ENCODE data around the gene IL3RA.
"Not testable (repeated sequence)": the region's sequence is repeated elsewhere in the genome, so short reads cannot be mapped to it uniquely, and the experiment has no call there.

The IL3RA gene

GRCh38 chrX:1403228-1403627 lies 66.6 kb downstream of the IL3RA start:
- Histone ChIP-seq H3K4me3 (replicated peaks; ENCODE audit: low read depth, low read length) (no peak overlapping the region), H3K36me3 (ENCODE audit: control insufficient read depth, insufficient read depth, low read length) (peaks cover 35% of the 10 kb centered on the region), H3K27me3 (replicated peaks; ENCODE audit: control insufficient read depth, insufficient read depth, low read length) (no peaks in the 10 kb centered on the region)
- DNase-seq (ENCODE audit: extremely low read depth, insufficient read length) = no peak
- no peak for TF ChIP-seq CTCF (IDR thresholded peaks at IDR 0.05; ENCODE audit: insufficient read depth, low read length, poor library complexity, severe bottlenecking)

GRCh38 chrX:1403867-1404266 lies 67.3 kb downstream of the IL3RA start:
- not testable (repeated sequence) for H3K4me3 ChIP-seq (replicated peaks; ENCODE audit: low read depth, low read length); H3K27me3 ChIP-seq (replicated peaks; ENCODE audit: control insufficient read depth, insufficient read depth, low read length); DNase-seq (ENCODE audit: extremely low read depth, insufficient read length)
- H3K36me3 ChIP-seq (ENCODE audit: control insufficient read depth, insufficient read depth, low read length) = peaks cover 30% of the 10 kb centered on the region

GRCh38 chrX:1405769-1406168 lies 69.2 kb downstream of the IL3RA start:
- DNase-seq (ENCODE audit: extremely low read depth, insufficient read length); H3K4me3 ChIP-seq (replicated peaks; ENCODE audit: low read depth, low read length); H3K27me3 ChIP-seq (replicated peaks; ENCODE audit: control insufficient read depth, insufficient read depth, low read length): not testable (repeated sequence)
- H3K36me3 ChIP-seq (ENCODE audit: control insufficient read depth, insufficient read depth, low read length) = peaks cover 22% of the 10 kb centered on the region

- no peak overlapping the region for H3K4me3 ChIP-seq (replicated peaks; ENCODE audit: low read depth, low read length)
- peaks cover 18% of the 10 kb centered on the region for H3K36me3 ChIP-seq (ENCODE audit: control insufficient read depth, insufficient read depth, low read length)
Observed at GRCh38 chrX:1407035-1407434, 70.5 kb downstream of the IL3RA start.

GRCh38 chrX:1411326-1411725 lies 74.7 kb downstream of the IL3RA start:
- DNase-seq (ENCODE audit: extremely low read depth, insufficient read length) = no peak
- Histone ChIP-seq H3K27me3 (replicated peaks; ENCODE audit: control insufficient read depth, insufficient read depth, low read length) (no peaks in the 10 kb centered on the region), H3K4me3 (replicated peaks; ENCODE audit: low read depth, low read length) (no peak overlapping the region), H3K36me3 (ENCODE audit: control insufficient read depth, insufficient read depth, low read length) (peaks cover 17% of the 10 kb centered on the region)
- TF ChIP-seq CTCF (IDR thresholded peaks at IDR 0.05; ENCODE audit: insufficient read depth, low read length, poor library complexity, severe bottlenecking) = no peak

More at GRCh38 chrX:1407035-1407434, 70.5 kb downstream of the IL3RA start:
- no peaks in the 10 kb centered on the region for H3K27me3 ChIP-seq (replicated peaks; ENCODE audit: control insufficient read depth, insufficient read depth, low read length)
- no peak for TF ChIP-seq CTCF (IDR thresholded peaks at IDR 0.05; ENCODE audit: insufficient read depth, low read length, poor library complexity, severe bottlenecking)
- no peak for DNase-seq (ENCODE audit: extremely low read depth, insufficient read length)

GRCh38 chrX:1412551-1413161 lies 76.1 kb downstream of the IL3RA start:
- no peak for DNase-seq (ENCODE audit: extremely low read depth, insufficient read length)
- no peak for TF ChIP-seq CTCF (IDR thresholded peaks at IDR 0.05; ENCODE audit: insufficient read depth, low read length, poor library complexity, severe bottlenecking)
- peaks cover 20% of the 10 kb centered on the region for H3K36me3 ChIP-seq (ENCODE audit: control insufficient read depth, insufficient read depth, low read length)

GRCh38 chrX:1416327-1416784 lies 79.8 kb downstream of the IL3RA start:
- DNase-seq (ENCODE audit: extremely low read depth, insufficient read length) = no peak
- Histone ChIP-seq H3K36me3 (ENCODE audit: control insufficient read depth, insufficient read depth, low read length) (peaks cover 23% of the 10 kb centered on the region), H3K4me3 (replicated peaks; ENCODE audit: low read depth, low read length) (no peak overlapping the region), H3K27me3 (replicated peaks; ENCODE audit: control insufficient read depth, insufficient read depth, low read length) (no peaks in the 10 kb centered on the region)
- TF ChIP-seq CTCF (IDR thresholded peaks at IDR 0.05; ENCODE audit: insufficient read depth, low read length, poor library complexity, severe bottlenecking) = no peak

More at GRCh38 chrX:1412551-1413161, 76.1 kb downstream of the IL3RA start:
- no peaks in the 10 kb centered on the region for H3K27me3 ChIP-seq (replicated peaks; ENCODE audit: control insufficient read depth, insufficient read depth, low read length)
- H3K4me3 ChIP-seq (replicated peaks; ENCODE audit: low read depth, low read length) = no peak overlapping the region
